Cerebellar nuclear complex (tissue), 1 donor: Measurements from ENCODE around the gene NEK11.
A peak's percentile ranks its signal among the peaks of the same experiment; 100 is the strongest.
"Not testable (repeated sequence)": the region's sequence is repeated elsewhere in the genome, so short reads cannot be mapped to it uniquely, and the experiment has no call there.

Experiments
- DNase-seq, 2 experiments: peaks; one replicate each; lab custom pipeline; 2025; lab: John Stamatoyannopoulos, UW

The NEK11 gene

DNA sequence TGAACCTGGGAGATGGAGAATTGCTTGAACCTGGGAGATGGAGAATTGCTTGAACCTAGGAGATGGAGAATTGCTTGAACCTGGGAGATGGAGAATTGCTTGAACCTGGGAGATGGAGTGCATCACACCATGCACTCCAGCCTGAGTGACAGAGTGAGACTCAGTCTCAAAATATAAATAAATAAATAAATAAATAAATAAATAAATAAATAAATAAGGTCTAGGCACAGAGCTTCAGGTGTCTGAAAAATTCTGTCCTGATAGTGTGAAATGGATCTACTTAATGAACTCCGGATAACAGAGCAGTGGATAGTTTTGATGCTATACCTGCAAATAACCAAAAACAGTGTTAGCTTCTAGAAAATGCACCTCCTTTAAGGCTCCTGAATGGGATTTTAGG lies 330.6 kb downstream of the NEK11 start:
- DNase-seq, result no peak

DNA sequence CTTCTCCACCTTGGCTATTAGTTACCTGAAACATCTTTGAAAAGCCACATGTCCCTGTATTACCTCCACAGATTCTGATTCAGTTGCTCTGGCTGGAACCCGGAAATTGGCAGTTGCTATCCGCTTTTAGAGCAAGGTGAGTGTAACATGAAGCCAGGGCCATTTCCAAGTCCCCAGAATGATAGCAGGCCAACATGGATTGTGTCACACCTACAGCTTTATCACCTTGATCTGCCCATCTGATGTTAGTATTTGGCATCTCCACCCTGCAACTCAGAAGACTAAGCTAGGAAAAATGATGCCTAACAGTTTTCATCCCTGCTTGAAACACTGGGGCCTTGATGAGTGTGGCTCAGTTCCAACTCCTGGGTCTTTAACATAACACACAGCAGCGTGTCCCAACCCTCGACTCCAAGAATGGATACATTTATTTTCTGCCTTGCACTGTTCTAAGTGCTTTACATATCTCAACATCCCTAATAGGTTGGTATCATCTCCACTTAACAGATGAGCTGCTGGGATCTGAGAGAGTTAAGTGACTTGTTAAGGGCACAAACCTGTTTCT lies 333.6 kb downstream of the NEK11 start:
- no peak for DNase-seq

DNA sequence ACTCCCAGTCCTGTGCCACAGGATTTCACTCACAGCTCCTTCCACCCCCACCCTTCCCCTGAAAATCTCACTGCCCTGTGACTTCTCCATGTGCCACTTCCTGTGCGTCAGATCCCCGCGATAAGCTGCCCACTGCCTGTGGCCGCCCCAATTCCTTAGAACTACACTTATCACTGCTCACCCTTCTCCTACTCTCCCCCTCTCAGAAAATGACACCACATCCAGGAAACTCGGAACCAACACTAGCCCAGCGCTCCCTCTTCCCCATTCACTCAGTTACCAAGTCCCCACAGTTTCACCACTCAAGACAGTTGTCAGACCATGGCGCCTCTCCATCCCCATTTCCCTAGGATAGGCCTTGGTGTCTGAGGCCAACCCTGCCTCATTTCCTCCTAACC lies 334.4 kb downstream of the NEK11 start:
- DNase-seq, result not testable (repeated sequence)

DNA sequence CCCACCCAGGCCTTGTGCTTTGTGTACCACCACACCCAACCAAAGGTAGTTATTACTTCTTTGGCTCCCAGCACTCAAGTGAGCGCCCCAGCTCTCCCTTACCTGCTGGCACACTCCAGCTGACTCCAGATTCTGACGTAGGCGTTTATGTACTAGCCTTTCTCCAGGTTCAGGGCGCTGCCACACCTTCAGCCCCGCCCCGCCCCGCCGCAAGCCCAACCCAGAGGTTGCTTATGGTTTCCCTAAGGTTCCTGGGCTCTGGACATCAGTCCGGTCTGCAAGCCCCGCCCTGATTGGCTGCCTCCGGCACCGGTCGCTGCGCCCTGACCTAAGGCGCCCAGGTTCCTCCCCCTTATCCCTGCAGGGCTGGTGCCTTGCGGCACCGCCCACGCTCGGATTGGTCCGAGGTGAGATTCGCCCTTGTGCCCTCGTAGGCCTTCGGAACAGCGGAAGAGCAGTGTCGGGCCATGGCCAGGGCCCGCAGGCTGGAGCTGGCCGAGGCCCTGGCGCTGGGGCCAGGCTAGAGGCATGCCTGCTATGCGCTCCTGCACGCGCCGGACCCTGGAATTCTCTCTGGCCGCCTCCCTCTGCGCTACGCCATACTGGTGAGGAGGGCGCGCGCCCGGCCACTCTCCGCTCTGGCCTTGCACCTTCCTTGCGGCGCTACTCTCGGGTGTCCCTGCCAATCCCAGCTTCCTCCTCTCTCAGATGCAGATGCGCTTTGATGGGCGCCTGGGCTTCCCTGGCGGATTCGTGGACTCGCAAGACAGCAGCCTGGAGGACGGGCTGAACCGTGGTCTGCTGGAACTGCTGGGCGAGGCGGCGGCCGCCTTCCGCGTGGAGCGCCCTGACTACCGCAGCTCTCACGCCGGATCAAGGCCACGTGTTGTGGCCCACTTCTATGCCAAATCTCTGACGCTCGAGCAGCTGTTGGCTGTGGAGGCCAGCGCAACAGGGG lies 335.1 kb downstream of the NEK11 start:
- no peak for DNase-seq

DNA sequence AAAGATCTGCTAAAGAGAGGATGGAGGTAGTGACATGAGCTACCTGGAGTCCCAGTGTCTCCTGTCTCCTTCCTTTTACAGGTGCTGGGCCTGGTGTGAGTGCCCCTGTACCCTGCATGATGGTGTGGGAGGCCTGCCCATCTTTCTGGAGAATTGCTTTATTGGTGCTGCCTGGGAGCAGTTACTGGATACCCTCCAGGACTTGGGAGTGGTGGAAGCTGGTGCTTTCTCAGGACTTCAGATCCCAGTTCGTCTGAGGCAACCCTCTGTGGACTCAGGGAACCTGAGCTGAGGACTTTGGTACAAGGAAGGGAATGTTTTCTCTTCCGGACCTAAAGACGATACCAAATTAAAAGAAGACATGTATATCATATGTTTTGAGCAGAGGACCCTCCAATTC lies 336.6 kb downstream of the NEK11 start:
- no peak for DNase-seq

DNA sequence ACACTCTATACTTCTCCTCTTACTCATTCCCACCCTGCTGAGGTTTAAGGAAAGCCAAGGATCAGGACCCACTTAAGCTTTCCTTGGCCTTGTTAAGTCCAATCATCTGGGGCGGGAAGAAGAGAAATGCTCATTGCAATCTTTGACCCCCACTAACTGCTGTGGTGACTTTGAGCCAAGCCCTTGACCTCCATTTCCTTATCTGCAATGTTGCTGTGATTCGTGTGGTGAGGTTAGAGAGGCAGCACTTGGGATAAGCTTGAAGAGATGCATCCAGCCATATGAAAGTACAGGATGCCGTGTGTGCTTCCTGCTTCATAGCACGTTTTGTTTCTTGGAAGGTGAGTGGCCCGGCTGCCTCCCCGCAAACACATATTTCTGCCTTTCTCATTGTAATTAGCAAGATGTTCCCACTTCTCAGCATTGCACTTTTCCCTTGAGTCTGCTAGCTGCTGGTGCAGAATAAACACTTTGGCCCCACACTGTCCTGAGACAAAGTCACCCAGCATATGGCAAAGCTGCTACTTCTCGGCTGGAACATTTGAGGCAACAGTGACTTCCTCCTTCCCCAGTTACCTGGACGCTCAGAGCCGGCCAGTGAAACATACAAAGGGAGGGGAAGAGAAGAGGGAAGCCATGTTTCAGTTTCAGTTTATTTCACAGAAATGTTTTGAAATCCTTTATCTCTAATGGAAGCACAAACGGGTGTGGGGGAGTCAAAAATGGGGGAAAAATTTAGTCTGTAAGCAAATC lies 344.4 kb downstream of the NEK11 start:
- no peak for DNase-seq

DNA sequence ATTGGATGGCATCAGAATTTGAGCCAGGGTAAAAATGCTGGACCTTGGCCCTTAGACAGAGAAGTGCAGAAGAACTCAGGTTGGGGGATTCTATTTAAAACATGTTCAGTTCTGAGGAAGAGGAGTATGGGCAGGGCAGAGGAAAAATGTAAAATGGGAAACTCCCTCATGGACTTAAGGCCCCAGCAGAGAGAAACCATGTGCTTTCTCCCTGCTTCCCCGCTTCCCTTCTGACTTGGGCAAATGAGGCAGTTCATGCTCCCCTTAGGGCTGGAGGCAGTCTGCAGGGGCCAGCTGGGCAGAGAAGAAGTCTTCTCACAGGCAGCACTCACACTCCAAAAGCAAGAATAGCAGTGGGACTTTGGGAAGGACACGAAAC lies 345.0 kb downstream of the NEK11 start:
- no peak for DNase-seq

DNA sequence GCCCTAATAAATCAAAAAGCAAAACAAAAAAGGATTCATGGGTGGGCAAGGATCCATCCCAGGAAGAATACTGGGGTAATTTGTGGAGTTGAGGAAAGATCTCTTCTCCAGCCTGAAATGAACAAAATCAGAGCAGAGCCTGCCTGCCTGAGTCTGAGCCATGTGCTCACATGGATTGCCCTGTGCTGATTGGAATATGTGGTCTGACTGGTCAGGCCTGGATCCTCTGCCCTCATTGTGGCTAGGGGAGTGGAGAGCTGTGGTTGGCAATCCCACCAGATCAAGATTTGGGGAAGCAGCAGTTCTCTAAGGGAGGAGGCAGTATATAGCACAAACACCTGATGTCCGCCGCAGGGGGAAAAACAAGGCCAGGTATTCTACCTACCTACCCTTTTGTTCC lies 348.1 kb downstream of the NEK11 start:
- DNase-seq, result no peak

DNA sequence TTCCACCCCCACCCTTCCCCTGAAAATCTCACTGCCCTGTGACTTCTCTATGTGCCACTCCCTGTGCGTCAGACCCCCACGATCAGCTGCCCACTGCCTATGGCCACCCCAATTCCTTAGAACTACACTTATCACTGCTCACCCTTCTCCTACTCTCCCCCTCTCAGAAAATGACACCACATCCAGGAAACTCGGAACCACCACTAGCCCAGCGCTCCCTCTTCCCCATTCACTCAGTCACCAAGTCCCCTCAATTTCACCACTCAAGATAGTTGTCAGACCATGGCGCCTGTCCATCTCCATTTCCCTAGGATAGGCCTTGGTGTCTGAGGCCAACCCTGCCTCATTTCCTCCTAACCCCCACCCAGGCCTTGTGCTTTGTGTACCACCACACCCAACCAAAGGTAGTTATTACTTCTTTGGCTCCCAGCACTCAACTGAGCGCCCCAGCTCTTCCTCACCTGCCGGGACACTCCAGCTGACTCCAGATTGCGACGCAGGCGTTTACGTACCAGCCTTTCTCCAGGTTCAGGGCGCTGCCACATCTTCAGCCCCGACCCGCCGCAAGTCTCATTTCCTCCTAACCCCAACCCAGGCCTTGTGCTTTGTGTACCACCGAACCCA lies 354.3 kb downstream of the NEK11 start:
- DNase-seq, result not testable (repeated sequence)

DNA sequence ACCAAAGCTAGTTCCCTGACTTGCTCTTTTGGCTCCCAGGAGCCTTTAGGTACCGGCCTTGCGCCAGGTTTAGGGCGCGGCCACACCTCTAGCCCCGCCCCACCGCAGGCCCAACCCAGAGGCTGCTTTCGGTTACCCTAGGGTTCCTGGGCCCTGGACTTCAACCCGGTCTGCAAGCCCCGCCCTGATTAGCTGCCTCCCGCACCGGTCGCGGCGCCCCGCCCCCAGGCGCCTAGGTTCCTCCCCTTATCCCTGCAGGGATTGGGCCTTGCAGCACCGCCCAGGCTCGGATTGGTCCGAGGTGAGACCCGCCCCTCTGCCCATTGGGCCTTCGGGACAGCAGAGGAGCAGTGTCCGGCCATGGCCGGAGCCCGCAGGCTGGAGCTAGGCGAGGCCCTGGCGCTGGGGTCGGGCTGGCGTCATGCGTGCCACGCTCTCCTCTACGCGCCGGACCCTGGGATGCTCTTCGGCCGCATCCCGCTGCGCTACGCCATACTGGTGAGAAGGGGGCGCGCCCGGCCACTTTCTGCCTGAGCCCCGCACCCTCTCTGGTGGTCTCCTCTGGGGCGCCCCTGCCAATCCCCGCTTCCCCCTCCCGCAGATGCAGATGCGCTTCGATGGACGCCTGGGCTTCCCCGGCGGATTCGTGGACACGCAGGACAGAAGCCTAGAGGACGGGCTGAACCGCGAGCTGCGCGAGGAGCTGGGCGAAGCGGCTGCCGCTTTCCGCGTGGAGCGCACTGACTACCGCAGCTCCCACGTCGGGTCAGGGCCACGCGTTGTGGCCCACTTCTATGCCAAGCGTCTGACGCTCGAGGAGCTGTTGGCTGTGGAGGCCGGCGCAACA lies 355.0 kb downstream of the NEK11 start, which contains the start of gene NUDT16:
Gene NUDT16, plus strand, starts transcription at position 330 of the 847 bp plus-strand sequence. Its CDS starts 31 bp downstream, at position 361.
- DNase-seq, result peak; percentile 96 to 98

DNA sequence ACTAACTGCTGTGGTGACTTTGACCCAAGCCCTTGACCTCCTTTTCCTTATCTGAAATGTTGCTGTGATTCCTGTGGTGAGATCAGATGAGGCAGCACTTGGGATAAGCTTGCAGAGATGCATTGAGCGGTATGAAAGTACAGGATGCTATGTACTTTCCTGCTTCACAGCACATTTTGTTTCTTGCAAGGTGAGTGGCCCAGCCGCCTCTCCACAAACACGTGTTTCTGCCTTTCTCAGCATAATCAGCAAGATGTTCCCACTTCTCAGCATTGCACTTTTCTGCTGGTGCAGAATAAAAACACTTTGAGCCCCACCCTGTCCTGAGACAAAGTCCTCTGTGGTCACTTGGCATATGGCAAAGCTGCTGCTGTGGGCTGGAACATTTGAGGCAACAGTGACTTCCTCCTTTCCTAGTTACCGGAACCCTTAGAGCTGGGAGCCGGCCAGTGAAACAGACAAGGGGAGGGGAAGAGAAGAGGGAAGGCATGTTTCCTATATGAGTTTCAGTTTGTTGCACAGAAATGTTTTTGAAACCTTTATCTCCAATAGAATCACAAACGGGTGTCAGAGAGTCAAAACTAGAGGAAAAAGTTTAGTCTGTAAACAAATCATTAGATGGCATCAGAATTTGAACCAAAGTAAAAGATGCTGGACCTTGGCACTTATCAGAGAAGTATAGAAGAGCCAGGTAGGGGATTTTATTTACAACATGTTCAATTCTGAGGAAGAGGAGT lies 359.9 kb downstream of the NEK11 start:
- no peak for DNase-seq

DNA sequence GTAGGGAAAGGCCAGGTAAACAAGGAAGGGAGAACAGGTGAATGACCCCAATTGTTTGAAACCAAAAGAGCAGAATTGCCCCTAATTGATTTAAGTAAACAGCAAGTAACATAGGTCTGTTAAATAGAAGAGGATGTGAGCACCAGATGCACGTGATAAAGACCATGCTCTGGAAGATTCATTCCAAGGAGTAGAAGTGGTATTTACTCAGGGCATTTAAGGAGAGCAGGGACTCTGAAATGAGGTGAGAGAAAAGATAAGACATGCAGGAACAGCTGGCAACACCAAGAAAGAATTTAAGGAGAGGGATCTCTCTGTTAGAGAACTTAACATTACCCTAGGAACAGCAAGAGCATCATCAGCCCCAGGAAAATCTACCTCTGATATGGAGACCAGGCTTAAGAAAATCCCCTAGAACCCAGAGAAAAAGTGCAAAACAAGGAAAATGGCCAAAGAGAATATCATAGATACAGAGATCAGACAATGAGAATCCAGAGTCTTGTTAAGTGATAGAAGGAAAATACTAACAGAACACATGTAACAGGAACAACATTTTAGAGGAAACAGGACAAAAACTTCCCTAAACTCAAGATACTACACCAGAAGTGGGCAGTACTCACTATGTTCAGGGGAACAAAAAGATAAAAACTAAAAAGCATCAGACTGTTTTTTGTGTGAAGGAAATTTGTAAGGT lies 361.3 kb downstream of the NEK11 start:
- DNase-seq, result no peak

DNA sequence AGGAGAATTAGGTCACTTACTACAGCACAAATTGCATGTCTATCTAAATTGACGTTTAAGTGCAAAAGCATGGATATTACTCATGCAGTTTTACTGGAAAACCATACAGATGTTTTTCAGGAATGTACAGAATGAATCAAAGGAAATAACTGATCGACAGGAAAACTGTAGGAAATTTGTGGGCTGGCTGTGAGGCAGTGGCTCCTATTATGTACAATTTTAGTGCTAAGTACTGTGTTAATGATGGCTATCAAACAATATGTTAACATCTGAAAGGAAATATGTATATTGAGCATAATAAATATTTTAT lies 361.8 kb downstream of the NEK11 start:
- no peak for DNase-seq

DNA sequence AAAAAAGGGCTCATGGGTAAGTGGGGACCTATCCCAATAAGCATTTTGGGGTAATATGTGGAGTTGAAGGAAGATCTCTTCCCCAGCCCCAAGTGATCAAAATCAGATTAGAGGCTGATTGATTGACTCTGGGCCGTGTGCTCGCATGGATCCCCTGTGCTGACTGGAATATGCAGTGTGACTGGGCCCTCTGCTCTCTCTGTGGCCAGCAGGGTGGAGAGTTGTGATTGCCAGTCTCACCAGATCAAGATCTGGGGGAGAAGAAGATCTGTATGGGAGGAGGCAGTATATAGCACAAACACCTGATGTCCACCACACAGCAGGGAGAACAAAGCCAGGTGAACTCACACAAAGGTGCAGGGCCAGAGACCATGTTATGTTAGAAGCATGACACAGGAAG lies 363.7 kb downstream of the NEK11 start:
- DNase-seq, result no peak

DNA sequence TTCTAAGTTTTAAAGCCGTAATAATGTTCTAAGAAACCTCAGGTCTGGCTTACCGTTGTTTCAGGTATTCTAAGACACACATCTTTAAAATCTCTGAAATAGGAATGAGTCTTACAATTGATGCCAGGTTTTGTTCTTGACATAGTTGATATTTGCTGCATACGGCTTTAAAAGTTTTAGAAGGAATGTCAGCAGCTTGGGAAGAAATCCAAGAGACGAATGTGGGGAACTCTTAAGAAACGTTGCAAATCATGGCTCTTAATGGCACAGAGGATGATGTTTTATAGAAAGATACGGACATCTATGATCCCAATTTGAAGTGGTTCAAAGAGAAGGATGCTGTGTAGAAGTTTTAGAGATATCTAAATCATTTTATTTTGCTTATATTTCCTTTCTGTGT lies 366.4 kb downstream of the NEK11 start:
- DNase-seq, result no peak

DNA sequence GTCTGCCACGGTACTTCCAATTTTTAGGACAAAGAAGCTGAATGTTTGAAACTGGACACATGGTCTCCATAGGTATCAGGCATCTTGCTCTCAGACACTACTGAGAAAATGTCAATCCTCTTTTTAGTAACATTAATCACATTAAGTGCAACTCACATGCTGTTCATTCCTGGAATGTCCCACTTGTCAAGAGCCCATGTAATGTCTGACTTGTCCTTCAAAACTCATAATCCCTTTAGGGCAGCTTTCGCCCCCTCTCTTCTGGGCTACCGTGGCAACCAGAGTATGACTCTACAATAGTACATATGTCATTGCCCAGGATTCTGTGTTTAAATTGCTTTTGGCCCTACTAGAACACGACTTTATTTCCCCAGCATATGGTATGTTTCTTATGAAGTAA lies 367.2 kb downstream of the NEK11 start:
- no peak for DNase-seq

DNA sequence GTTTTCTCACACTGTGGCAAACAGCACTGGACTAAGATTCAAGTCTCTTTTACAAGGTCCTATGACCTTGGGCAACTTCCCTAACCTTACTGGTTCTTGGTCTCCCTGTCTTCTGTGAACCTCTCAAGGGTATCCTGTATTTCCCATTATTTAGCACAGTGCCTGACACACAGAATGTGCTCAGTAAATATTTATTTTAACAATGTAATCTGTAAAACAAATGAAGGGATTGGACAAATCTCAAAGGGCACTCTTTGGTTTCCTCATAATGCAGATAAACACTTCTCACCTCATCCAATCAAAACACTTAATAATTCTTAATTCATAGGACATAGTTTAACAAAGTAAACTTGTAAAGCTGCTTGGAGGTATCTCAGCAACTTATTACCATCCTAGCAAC lies 367.7 kb downstream of the NEK11 start:
- no peak for DNase-seq

DNA sequence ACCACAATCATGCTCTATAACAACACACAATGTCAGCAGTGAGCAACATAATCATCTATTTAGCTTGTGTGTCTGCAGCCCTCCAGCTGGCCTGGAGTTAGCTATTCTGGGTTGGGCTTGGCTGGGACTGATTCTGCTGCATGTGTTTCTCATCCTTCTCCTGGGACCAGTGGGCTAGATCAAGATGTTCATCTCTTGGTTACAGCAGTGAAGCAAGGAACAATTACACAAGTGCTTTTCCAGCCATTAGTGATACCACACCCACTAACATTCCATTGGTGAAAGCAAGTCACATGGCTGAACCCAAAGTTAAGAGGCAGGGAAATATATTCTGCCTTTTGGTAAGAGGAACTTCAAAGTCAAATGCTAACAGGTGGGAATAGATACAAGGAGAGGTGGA lies 369.5 kb downstream of the NEK11 start:
- DNase-seq, result no peak

DNA sequence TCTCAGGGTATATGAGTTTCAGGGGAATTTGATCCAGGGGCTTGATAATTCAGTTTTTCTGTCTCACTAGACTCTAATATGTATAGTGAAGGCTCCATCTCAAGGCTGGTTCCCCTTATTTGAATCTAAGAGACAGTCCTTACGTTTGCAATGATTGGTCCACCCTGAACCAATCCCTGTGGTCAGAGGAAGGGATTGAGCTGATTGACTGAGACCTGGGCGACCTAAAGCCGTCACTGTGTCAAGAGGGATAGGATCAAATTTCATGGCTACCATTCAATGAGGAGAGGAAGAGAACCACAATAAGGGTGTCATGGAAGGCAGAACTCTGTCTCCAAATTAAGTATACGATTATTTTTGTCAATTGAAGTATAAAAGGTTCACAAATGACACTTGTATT lies 371.2 kb downstream of the NEK11 start:
- DNase-seq, result no peak
